Ramos (cell line): ENCODE measurements around the gene CATSPER3.

Source experiments
- in situ Hi-C: fragments of 300-500 bp; cut with MboI; formaldehyde crosslinking; loops from one replicate; pipeline ENCODE4 v1.14.3; 2022; ENCODE audit warnings: low sequenced_read_pairs; ENCODE audit not compliant: unreplicated experiment

CATSPER3 gene

DNA sequence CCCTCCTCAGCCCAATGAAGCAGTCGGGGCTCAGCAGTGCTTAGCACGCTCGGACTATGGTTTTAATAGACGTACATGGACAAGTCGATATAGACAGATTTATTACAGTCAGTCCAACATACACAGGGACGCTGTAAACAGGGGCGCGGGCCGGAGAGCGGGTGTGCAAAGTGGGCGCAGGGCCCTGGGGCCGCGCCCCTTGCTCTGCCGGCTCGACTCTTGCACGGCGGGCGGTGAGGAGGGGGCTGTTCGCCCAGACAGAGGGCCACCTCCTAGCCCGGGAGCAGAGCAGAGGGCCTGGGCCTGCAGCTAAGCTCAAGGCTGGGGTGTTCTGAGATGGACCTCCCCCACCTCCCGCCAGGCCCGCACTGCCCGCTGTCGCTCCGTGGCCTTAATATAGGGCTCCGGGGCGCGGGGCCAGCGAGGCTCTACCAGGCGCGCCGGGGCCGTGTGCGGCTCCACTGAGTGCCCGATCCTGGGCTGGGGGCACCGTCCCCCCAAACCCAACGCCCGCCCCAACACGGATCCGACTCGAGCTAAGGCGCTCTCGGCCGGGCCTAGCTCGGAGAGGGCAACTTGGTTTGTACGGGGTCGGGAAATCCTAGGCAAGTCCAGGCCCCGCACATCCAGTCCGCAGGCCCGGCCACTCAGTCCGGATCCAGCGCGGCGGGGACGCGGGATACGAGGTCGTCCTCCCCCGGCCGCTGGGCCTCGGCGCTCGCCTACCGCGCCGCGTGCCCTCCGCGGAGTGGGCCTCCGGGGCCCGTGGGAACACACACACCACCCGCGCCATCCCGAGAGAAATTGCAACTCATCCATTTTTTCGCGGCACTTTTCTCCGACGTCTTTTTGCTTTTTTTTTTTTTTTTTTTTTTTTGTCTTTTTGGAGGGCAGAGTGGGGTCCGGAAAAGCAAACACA, 60.2 kb downstream of the CATSPER3 start:
- in situ Hi-C loops = no loop called here

DNA sequence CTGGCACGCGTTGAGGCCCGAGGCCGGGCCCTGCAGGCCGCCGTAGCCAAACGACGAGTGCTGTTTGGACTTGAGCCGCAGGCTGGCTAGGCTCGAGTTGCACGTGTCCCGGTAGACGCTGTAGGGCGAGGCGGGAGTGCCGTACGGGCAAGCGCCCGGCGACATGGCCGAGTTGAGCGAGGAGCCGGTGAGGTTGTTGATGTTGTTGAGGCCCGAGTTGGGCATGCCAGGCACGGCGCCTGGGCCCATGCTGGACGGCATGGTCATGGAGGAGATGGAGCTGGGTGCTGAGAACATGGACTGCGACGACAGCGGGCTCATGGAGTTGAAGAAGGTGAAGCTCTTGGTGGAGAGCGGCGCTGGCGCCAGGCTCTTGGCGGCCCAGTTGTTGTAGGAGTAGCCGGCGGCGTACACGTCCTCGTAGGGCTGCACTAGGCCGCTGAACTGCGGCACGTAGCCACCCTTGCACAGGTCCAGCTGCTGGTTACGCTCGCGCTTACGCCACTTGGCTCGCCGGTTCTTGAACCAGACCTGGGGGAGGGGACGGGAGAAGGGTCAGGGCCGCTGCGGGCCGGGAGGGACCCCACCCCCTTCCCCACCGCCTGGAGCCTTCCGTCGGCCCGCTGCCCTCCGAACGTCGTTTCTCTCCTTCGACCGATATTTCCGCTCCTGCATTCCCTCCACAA, 61.2 kb downstream of the CATSPER3 start:
- in situ Hi-C loops = no loop called here

DNA sequence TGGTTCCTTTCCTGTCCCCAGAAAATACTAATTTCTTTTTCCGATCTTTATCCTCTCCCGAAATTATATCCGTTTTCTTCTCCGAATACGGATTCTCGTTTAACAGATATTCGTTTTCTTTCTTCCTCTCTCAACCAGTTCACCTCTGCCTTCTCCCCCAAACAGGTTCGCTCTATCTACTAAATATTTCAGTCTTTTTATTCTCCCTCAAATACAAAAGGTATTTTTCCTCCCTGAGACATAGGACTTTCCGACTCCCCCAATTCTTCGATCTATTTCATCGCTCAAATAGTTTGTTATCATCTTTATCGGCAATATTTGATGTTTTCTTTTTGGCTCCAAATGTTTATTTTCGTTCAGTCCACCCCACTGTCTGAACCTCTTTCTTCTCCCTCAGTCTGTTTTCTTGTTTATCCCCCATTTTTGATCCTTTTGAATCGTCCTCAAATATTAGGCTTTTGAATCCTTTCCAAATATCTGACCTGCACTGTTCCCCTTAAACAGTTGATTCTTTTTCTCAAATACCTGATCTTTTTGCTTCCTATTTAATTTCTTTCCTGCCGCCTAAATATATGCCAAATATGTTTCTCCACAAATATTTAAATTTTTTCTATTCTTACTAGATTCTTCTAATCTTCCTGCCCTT, 61.9 kb downstream of the CATSPER3 start:
- in situ Hi-C loops = no loop called here

DNA sequence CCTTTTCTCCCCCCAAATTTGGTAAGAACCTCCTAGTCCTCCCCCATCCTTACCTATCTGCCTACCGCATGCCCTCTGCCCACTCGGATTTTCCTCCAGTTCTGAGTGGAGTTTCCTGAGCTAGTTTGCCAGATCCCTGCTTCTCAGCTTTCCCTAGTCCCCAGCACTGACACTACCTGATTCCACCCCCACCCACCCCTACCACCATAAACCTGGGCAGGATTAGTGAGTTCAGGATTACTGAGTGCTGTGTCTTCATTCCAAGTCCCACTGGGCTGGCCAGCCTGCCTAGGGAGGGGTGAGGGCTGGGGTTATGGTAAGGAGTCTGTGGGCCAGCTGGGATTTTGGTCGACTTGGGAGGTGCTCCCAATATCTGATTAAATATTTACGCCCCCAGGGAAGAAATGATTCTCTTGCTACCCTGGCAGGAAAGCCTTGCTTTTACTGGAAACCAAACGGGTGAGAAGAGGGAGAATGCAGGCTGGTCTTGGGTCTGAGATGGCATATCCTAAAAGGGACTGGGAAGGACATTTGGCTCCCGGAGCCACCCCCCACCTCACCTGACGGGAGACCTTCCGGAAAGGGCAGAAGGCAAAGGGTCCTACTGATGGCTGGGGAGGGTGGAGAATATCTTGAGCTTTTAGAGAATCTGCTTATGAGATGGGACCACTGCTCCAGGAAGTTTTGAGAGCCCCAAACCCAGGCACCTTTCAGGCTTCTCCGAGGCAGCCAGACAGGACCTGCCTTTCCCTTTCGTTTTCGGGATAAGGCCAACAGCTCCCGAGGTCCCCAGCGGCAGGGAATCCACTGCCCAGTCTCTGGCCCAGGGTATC, 62.6 kb downstream of the CATSPER3 start:
- in situ Hi-C loops = no loop called here

DNA sequence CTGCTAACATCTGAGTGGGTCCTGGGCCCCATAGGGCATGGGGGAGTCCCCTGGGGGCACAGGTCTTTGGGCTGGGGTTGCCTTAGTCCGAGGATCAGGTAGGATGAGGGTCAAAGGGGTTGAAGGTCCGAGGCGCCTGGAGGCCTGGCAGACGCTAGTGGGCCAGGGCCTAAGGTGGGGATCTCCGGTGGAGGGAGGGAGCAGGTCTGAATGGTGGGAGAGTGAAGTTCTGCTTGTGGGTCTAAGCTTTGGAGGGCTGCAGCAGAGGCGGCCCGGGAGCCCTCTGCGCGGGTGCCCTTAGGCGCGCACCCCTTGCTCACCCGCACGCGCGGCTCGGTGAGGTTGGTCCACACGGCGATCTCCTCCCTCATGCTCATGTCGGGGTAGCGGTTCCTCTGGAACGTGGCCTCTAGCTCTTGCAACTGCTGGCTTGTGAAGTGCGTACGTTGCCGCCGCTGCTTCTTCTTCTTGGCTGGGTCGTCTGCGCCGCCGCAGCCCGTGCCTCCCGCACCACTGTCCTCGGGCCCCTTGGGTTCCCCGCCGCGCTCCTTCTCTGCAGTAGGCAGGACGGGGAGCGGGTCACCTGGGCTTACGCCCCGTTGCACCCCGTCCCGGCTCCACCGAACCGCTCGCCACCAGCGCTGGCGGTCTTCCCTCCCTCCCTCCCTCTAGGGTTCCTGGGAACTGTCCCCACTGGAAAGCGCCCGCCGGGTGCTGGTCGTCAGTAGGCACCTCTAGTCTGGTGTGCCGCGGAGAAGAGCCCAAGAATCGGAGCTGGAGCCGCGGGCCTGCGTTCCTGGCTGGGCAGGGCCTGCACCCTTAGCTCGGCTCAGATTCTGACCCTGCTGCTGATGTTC, 63.5 kb downstream of the CATSPER3 start:
- in situ Hi-C loops = no loop called here

DNA sequence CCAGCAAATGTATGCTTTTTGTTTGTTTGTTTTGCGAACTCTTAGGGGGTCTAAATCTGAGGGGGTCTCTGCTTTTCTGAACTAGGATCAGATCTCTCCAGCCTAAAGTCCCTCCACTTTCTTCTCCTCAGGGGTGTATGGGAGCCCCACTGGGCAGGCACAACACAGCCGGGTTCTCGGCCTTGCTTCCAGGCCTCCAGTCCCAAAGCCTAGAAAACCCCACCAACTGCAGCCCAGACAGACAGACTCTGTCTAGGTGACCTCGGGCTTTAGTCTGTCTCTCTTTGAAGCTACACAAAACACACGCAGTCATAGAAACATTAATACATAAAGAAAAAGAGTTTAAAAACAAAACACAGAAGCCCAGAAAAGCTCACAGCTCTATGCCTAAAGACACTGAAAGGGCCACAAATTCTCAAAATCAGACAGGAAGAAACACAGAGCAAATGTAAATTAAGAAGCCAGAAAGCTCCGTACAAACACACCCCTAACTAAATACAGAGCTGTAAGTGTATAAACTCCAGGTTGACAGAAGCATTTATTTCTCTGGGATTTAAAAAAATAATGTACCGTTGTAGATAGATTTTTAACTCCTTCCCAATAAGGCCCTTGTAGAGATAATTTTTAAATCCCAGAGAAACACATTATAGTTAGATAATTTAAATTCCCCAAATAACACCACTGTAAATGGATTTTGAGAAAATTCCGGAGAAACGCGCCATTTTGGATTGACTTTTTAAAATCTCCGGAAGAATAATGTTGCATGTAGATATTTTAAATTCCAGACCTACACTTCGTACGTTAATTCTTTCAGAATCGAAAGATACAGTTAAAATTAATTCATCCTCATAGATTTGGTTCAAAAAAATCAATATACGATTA, 64.3 kb downstream of the CATSPER3 start:
- in situ Hi-C loops = no loop called here

DNA sequence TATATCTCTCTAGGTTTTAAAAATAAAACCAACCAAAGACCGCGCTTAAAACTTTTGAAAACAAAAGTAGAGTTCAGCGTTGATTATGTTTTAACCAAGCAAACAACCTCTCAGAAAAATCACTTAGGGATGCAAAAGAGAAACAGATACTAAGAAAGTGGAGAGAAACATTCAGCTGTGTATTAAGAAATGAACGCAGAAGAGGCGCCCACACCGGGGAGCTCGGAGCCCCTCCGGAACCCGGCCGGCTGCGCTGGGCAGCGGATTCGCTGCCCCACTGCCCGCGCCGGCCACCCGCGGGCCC, 64.9 kb downstream of the CATSPER3 start:
- in situ Hi-C loops = no loop called here

DNA sequence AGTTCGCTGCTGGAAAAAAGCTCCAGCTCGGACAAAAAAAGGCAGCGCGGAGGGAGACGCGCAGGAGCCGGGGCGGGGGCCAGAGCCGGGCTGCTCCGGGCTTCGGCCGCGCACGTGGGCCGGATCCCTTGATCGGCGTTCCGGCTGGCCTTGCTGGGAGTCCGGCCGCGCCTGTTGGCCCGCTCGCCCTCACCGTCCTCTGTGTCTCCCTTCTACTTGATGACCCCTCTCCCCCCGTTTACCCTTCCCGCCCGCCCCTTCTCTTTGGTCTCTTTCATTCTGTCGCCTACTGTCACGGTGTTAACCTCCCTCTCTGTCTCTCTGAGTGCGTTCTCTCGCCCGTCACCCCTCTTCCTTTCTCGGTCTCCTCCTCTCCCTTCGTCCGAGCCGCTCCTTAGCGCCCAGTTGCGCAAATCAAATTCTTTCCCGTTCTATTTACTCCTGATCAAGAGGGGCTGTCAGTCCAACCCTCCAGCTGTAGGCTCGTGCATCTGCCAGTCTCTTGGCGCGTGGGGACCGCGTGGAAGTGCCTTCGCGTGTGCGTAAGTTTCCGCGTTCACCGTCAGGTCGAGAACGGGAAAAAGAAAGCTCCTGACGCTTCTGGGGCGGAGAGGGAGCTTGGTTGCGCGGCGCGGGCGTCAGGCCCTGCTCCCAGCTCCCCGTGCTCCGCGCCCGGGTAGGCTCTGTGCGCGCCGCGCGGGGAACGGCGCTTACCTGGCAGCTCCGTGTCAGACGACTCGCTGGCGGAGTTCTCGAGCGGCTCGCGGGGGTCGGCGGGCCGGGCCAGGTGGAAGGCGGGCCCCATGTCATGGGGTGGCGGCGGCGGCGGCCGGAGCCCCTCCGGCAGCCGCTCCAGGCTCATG, 65.5 kb downstream of the CATSPER3 start:
- in situ Hi-C loops = no loop called here

DNA sequence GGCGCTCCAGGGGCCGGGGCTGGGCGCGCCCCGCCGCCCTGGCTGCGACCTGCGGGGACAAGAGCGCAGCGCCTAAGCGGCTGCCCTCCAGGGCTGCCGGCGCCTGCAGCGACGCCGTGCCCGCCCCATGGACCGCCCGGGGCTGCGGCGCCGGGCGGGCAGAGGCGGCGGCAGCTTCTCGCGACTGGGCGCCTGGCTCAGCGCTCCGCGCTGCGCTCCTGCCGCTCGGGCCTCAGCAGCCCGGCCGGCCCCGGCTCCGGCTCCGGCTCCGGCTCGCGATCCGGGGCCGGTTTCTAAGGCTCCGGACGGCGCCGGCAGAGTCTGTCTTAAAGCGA, 66.2 kb downstream of the CATSPER3 start, which contains the start of gene PITX1:
Gene PITX1 (minus strand): TSS at position 328 of the 335 bp plus-strand sequence. CDS start 347 bp downstream, outside the sequence.
- in situ Hi-C loops = no loop called here

DNA sequence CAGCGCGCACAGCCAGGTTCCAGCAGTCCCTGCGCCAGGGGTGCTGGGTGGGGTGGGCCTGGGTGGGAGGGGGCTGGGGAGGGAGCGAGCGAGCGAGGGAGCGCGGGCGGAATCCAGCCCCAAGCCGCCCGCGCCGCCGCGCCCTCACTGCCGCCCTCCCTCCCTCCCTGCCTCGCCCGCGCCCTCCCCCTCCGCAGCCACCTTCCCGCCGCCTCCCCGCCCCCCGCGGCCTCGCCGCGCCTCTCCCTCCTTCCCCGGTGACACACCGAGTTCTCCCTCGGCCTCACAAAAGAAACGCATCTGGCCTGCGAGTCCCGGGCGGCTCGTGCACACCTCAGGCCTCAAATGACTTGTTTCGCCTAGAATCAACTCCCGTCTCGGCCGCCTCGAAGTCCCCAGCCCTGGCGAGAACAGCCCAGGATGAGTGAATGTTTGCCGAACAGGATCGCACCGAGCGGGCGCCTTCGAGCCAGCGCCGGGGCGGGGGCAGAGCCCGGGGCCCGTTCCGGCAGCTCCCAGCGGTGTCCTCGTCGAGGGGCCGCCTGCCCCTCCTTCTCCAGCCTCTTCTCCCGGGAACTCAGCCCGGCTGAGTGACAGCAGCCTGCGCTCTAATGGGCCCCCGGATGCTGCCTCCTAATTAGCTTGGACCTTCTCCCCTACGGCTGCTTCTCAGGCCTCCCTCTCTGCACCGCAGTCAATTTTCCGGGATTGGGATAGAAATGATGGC, 66.7 kb downstream of the CATSPER3 start:
- in situ Hi-C loops = no loop called here

DNA sequence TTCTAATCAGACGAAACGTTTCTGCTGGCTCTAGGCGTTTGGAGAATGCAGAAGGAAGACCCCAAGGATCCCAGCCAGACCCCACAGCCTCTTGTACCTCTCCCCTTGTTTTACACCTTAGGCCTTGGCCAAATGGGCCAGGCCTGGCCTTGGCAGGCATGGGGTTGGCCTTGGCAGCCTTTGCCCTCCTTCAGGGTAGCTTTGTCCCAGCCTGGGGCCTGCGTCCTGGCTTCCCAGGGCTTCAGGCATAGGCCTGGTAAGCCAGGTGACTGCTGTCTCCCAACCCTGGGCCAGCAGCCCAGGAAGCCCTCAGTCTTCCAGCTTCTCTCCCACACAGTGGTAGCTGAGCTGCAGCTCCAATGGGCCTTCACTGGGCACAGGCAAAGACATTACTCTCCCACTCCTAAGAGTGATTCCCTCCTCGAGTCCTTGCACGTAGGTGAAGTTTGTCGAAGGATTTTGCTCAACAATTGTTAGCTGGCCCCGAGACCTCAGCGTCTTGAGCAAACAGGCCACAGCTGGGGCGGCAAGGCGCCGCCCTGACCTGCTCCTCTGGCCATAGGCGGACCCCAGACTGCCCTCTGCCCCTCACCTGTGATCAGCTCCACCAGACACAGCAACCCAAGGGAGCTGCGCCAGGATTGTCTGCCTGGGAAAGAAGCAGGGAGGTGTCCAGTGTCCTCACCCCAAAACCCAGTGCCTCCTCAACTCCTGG, 67.4 kb downstream of the CATSPER3 start:
- in situ Hi-C loops = no loop called here

DNA sequence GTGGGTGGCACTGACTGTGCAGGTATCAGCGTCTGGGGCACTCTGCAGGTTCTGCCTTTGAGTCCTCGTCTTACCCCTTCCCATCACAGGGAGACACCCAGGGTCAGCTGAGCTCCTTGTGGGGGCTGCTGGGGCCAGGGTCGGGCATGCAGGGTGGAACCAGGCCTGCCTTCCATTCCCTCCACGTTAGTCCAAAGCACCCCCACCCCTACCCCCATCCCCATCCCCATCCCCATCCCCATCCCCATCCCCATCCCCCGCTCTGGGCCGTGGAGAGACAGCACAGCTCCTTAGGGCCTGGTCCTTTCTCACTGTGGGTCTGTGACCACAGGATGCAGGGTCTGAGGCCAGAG, 67.9 kb downstream of the CATSPER3 start:
- in situ Hi-C loops = no loop called here

DNA sequence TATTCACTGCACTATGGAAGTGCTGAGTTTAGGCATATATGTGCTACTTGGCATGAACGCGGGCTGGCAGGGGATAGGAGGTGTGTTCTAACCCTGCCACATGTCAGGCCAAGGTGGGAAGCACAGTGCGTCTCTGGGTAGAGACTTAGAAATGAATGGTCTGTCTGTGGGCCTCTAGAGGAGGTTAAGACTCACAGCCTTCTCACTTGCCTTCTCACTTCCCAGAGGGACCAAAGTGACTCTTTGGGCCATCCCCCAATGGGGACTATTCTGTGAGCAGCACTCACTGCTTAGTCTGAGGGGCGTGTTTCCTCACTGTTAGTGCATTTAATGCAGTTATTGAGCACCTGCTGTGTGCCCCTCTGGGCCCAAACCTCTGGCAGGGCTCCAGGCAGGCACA, 68.7 kb downstream of the CATSPER3 start:
- in situ Hi-C loops = no loop called here

DNA sequence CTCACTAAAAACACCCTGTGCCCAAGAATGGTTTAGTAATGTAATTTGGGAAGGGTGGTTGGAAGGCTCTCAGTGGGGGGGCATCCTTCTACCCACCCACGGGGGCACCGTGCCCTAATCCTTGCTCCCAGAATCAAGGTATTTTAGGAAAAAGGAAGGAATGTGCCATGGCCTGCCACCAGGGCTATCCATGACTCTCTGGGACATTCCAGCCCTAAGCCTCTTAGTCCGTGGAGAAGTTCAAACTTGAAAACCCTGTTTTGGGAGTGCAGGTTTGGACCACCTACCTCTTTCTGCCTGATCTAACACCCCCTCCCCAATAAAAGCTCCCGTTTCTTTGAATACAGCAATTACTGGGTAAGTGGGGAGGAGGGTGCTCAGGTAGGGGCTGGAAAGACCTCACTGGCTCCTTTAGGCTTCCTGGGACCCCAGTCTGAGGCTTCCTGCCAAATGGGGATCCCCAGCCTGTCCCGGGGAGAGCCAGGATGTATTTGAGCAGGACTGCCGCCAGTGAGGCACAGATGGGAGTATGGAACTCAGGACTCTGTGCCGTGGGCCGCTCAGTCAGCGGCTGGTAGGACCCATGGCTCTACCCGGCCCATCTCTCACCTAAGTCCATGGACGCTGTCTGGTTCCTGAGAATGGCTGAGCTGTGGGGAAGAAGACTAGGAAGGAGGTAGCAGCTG, 70.0 kb downstream of the CATSPER3 start:
- in situ Hi-C loops = no loop called here

DNA sequence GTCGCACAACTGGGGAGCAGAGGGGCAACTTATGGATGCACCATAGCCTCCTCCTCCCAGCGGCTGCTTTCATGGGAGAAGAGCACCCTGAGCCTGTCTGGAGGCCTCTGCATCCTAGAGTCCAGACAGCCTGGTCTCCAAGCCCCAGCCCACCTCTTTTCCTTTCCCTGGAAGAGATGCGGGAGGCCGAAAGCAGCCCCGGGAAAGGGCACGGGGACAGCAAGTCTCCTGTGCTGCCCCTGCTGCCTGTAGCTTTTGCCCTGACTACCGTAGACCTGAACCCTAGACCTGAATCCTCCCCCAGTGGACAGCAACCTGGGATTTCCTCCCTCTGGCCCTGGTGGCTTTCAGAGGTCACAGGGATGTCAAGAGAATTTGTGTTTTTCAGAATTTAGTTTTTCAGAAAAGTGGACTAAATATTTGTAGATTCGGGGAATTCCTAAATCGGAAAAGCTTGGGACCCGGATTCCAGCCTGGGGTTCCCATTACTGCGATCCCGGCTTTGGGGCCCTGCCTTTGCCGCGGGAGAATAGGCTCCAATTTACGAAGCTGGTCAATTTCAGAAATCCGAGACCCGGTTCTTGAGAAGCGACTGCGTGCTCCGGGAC, 70.6 kb downstream of the CATSPER3 start:
- in situ Hi-C loops = no loop called here
